HEK293T (cell line): ENCODE measurements around the gene RET.

Source experiments
- ARNT ChIP-seq: fragments of 450-650 bp; IDR thresholded peaks from 2 replicates; pipeline ENCODE4 v1.6.1; 2017; ENCODE audit warnings: mild to moderate bottlenecking
- BHLHE40 ChIP-seq: fragments of 450-650 bp; IDR thresholded peaks from 2 replicates; pipeline ENCODE4 v1.6.1; 2016; ENCODE audit warnings: mild to moderate bottlenecking, moderate library complexity, borderline replicate concordance
- CTBP1 ChIP-seq: fragments of 450-650 bp; IDR thresholded peaks from 2 replicates; pipeline ENCODE4 v1.6.1; 2016; ENCODE audit warnings: borderline replicate concordance
- ELF4 ChIP-seq: fragments of 450-650 bp; IDR thresholded peaks from 2 replicates; pipeline ENCODE4 v1.6.1; 2017; ENCODE audit warnings: antibody characterized with exemption
- FOXA1 ChIP-seq: fragments of 450-650 bp; IDR thresholded peaks from 2 replicates; pipeline ENCODE4 v1.6.1; 2016; ENCODE audit warnings: mild to moderate bottlenecking
- FOXK2 ChIP-seq: fragments of 450-650 bp; IDR thresholded peaks from 2 replicates; pipeline ENCODE4 v1.6.1; 2016; ENCODE audit warnings: mild to moderate bottlenecking
- FOXM1 ChIP-seq: fragments of 450-650 bp; IDR thresholded peaks from 2 replicates; pipeline ENCODE4 v1.6.1; 2017; ENCODE audit warnings: mild to moderate bottlenecking, borderline replicate concordance
- HDGF ChIP-seq: fragments of 450-650 bp; IDR thresholded peaks from 2 replicates; pipeline ENCODE4 v1.6.1; 2017; ENCODE audit warnings: antibody characterized with exemption, borderline replicate concordance
- LEF1 ChIP-seq: fragments of 450-650 bp; IDR thresholded peaks from 2 replicates; pipeline ENCODE4 v1.6.1; 2017; ENCODE audit warnings: mild to moderate bottlenecking, borderline replicate concordance
- PKNOX1 ChIP-seq: fragments of 450-650 bp; IDR thresholded peaks from 2 replicates; pipeline ENCODE4 v1.6.1; 2016
- SP1 ChIP-seq: fragments of 450-650 bp; IDR thresholded peaks from 2 replicates; pipeline ENCODE4 v1.6.1; 2017
- SUZ12 ChIP-seq: fragments of 450-650 bp; IDR thresholded peaks from 2 replicates; pipeline ENCODE4 v1.6.1; 2016; ENCODE audit warnings: mild to moderate bottlenecking

DNA sequence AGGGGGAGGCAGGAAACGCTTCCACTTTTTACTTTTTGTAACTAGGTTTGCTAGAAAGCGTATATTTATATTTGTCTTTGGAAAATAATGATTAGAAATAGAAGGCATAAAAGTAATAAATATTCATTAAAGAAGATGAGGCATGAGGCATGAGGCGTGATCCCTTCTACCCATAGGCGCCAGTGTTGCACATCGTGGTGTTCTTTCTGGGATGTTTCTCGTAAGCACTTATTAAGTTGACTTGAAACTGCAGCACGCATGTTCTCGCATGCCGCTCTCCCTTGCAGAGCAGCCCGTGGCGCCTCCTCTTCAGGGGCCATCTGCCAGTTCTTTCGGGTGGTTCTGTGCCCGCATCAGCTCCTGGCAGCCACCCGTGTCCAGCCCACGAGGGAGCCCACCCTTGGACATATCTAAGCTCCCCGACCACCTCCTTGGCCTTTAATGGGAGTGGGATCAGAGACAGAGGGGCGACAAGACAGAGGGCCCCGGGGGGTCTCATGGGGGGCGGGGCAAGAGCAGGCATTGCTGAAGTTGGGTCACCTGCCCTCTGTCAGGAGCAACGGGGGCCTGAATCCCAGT lies 32.9 kb downstream of the RET start:
- no peak for TF ChIP-seq HDGF
- no peak for TF ChIP-seq ELF4
- no peak for TF ChIP-seq FOXM1
- no peak for TF ChIP-seq FOXK2
- no peak for TF ChIP-seq FOXA1
- TF ChIP-seq BHLHE40, result no peak
- TF ChIP-seq PKNOX1, result no peak
- no peak for TF ChIP-seq SUZ12
- TF ChIP-seq ARNT, result no peak
- TF ChIP-seq LEF1, result no peak
- TF ChIP-seq SP1, result no peak
- no peak for TF ChIP-seq CTBP1
